HG02938 (cell line): ENCODE measurements around the gene CELA2A.
"Not testable (repeated sequence)": the region's sequence is repeated elsewhere in the genome, so short reads cannot be mapped to it uniquely, and the experiment has no call there.

Experiments used
- ATAC-seq: cut with Tn5 transposase; IDR thresholded peaks from one replicate; pipeline ENCODE4 v1.9.1; 2021; ENCODE audit warnings: mild to moderate bottlenecking, moderate library complexity; ENCODE audit not compliant: unreplicated experiment

The CELA2A gene

DNA sequence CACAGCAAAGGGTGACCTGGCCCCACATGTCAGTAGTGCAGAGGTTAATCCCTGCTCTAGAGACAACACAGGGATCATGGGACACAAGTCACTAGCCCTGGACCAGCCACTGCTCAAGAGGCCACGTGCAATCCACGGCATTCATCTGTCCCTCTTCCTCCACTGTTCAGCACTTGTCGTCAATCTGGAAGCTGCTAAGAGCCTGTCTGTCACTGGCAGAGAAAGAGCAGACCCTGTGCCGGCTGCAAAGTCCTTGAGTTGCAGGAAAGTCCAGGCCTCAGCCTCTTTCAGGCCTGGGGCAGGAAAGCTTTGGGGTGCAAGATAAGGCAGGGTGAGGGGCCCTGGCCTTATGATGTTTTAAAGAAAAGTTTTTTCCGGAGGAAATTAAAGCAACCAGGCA lies 36.1 kb downstream of the CELA2A start:
- ATAC-seq = no peak

DNA sequence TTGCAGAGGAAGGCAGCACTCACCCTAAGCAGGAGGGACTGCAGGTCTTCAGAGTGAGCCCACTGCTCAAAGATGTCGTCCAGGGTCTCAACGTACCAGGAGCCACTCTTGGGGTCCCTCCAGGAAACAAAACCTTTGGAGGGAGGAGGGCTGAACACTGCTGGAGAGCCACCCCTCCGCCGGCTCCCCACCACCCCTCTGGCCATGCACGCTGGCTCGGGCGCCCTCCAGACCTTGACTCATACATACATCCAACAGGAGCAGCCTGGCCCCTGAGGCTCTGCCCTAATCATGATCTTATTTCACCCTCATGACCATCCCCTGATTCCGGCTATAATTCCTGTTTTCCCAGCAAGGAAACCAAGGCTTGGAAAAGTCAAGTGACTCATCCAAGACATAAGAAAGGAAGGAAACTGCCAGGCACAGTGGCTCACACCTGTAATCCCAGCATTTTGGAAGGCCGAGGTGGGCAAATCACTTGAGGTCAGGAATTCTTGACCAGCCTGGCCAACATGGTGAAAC lies 37.4 kb downstream of the CELA2A start:
- no peak for ATAC-seq

DNA sequence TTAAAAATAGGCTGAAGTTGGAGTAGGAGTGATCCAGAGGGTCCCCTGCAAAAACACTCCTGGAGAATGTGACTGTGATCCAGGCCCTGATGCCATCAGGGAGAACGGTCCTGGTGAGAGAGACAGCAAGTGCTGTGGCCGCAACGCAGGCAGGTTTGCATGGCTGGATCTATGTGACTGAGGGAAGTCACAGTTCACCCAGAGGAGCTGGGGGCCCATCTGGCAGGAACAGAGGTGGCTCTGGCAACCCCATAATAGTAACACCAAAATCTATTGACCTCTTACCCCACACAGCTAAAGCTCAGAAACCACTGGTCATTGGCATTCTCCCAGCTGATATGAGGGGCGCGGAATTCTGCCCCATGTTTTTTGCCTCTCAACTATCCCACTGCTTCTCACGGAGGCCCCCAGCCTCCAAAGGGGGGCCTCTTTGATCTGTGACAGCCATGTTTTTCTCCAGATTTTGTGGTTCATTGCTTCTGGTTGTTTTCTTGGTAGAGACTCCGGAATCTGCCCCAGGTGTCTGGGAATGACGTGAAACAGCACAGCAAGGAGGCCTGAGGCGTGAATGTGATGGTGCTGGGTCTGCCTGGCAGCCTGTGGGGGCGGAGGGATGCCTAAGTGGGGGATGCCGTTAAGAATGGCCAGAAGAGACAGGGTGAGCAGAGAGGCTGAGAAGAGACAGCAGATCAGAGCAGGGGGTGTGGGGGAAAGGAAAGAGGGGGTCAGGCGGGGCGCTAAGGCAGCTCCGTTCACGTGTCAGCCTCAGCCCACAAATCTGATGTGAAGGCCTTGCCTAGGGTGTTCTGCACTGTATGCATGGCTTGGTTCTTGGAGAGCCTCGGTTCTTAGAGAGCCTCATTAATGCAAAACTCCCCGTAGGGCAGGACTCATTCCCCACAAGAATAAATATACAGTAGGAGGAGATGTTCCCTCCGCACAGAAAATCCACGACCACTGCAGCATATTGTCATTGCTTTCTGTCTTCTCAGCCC lies 43.9 kb downstream of the CELA2A start:
- ATAC-seq = no peak

DNA sequence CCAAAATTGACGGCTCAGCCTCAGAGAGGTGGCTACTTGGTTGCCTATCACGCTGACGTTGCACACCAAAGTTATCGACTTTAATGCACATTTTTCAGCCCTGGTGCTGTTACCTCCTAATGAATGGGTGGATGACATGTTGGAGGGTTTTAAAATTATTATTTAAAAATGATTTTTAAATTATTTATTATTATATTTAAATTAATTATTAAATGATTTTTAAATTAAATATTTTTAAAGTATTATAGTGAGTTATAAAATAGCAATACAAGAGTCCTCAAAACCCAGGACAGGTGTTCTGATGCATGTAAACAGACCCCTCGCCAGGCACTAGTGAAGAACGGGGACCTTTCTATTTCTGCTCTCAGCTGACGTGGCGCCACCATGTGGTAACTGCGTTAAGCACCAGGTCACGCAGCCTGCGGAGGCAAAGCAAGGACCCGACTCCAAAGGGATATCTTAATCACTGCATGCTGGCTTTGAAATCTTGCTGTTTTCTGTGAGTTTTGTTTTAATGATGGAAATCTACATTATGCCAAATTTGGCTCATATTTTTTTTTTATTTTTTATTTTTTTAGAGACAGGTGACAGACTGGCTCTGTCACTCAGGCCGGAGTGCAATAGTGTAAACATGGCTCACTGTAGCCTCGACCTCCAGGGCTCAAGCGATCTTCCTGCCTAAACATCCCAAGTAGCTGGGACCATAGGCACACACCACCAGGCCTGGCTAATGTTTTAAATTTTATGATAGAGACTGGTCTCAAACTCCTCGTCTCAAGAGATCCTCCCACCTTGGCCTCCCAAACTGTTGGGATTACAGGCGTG lies 44.9 kb downstream of the CELA2A start:
- no peak for ATAC-seq

DNA sequence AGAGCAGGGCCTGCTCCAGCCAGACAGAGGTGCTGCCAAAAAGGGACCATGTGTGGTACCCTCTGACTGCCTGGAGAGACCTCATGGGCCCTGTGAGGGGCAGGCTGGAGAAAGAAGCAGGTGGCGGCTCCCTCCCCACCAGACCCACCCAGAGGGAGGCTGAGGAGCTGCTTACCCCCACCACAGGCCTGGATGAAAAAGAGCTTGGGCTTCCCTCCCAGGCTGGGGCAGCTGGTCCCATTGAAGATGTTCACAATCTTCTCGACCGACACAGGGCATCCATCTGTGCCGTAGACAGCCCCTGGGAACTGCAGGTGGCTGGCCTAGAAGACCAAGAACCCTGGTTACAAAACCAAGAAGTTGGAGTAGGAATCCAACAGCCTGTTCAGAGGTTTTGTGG lies 47.9 kb downstream of the CELA2A start:
- no peak for ATAC-seq

DNA sequence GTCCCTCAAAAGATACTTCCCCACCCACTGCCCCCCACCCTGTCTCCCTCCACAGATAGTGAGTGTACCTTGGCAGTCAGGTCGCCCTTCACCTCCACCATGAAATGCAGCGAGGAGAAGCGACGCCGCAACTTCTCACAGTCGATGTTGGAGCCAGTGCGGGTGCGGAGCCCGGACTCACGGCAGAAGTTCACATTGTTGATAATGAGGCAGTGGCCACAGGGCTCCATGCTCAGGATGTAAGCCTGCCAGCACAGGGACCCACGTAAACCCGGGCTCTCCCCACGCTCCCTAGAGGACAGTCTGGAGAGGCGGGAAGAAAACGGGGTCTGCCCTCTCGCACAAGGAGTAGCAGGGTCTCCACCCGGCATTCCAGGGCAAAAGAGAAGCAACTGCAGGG lies 50.3 kb downstream of the CELA2A start:
- ATAC-seq = no peak

DNA sequence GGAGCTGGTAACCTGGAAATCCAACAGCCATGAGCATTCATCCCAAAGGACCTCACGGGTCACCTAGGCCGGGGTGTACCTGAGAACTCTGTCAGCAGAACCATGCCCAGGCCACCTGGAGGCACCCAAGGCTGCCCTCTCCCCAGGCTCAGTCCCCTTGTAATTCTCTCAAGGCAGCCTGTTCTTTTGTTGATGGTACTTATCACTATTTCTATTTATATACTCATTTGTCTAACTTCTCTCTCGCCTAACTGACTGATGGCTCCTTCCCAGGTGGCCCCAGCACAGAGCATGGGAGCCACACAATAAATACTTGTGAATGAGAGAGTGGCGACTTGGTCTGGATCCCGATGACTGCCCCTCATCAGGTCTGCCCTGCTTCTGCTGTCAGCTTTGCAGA lies 50.7 kb downstream of the CELA2A start:
- ATAC-seq = no peak

DNA sequence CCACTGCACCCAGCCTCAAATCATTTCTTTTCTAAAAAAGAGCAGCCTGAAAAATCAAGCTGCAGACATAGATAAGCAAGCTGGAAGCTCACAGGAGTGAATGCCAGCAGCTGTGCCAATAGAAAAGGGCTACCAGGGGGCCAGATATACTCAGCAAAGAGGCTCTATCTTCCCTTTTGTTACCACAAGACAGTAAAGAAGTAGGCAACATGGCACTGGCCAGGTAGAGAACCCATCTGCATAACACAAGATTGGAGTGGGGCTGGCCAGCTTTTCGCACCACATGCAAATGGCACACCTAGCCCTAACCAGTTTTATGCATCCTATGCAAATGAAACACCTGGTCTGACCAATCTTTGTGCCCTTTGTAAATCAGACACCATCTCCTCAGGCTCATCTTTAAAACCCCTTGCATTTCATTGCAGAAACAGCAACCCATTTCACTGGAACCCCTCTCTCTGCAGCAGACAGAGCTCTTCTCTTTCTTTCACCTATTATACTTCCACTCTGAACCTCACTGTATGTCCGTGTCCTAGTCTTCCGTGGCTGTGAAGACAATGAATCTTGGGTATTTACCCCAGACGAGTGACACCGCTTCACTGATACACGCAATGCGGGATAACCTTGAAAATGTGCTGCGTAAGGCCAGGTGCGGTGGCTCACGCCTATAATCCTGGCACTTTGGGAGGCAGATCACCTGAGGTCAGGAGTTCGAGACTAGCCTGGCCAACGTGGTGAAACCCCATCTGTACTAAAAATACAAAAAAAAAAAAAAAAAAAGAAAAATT lies 52.4 kb downstream of the CELA2A start:
- ATAC-seq = no peak

DNA sequence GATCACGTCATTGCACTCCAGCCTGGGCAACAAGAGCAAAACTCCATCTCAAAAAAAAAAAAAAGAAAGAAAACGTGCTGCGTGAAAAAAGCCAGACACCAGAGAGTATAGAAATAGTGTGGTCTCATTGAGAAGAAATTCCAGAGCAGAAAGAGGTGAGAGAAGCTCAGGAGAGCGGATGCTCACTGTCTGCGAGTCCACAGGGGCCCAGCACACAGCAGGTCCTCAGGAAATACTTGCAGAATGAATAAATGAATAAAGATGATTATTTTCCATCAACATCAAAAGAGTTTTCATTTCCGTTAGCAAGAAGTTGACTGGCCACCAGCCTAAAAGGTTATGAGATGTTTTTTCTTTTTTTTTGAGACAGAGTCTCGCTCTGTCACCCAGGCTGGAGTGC lies 53.1 kb downstream of the CELA2A start:
- no peak for ATAC-seq

DNA sequence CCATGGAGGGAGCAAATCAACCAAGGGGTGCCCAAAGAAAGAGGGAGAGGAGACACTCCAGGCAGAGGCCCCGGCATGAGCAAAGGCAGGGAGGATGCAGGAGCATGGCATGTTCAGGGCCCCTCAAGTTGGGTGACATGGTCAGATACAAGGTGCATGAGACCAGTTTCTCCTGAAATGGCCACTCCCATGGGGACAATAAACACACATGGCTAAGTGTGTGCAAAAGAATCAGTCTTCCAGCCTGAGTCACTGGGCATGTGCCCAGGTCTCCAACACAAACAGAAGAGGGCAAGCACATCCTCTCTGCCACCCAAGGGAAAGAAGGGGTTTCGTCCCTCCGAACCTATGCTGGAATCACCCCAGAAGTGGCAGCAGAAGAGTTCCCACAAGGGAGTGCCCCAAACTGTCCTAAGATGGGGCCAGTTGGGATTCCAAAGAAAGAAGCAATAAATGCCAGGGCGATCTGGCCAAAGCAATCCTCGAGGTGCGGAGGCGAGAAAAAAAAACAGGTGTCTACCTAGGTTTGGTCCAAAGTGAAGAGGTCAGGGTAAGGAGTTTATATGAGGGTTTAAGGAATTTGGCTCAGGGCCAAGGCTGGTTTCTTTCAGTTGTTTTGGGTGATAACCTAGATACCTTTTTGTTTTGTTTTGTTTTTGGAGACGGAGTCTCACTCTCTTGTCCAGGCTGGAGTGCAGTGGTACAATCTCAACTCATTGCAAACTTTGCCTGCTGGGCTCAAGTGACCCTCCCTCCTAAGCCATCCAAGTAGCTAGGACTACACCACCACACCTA lies 54.3 kb downstream of the CELA2A start:
- no peak for ATAC-seq

DNA sequence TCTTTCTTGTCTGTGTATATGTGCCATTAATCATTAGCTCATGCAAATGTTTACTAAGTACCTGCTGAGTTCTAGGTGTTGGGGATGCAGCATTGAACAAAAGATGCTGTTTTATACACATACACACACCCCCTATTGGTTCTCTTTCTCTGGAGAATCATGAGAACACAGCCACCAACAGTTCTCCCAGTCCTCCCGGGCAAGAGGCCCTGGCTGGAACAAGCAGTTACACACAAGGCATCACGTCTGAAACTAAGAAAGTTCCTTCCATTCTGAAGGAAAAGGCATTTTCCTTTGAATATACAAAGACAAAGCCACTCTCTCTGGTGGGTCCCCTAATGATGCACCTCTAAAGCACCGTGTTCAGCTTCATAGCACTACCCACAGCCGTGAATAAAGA lies 56.7 kb downstream of the CELA2A start:
- ATAC-seq = no peak

DNA sequence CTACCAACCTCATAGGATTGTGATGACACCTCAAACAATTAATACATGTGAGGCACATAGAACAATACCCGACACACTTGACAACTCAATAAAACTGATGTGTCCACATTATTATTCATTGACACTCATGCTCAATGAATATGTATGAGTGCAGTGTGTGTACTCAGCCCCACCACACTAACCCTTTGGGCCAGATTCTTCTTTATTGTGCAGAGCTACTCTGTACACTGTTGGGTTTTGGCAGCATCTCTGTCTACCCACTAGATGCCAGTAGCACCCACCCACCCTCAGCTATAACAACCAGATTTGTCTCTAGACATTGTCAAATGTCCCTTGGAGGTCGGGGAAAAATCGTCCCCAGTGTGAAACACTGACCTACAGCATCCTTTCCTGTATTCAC lies 57.4 kb downstream of the CELA2A start:
- ATAC-seq = no peak

DNA sequence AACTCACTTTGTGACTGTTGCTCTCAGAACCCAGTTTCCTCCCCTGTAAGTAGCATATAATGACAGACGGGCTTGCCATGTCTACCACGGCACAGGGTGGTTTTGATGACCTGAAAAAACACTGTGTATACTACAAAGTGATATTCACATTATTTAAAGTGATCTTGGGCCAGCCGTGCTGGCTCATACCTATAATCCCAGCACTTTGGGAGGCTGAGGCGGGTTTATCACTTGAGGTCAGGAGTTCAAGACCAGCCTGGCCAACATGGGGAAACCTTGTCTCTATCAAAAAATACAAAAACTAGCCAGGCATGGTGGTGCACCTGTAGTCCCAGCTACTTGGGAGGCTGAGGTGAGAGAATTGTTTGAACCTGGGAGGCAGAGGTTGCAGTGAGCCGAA lies 58.0 kb downstream of the CELA2A start:
- ATAC-seq = not testable (repeated sequence)

DNA sequence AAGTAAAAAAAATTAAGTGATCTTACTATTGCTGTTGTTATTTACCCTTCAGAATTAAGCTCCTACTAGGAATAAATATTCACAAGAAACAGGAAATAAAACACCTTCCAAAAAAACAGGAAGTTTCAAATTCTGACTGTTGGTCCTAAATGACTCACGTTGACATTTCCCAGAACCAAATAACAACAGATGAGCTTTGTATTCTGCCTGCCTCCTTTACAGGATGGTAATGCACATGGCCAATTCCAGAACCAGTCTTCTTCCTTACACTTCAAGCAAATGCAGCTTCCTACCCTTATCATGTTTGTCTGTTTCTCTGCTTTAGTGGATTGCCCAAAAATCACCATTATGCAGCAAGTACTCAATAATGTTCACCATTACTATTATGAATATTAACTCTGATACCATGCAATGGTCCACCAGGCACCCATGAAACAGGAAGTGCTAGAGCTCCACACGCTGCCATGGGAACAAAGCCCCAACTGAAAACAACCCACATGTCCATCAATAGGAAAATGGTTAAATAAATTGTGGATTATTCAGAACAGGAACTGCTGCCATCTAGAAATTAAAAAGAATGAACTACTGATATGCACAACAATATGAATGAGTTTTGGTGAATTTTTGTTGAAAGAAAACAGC lies 58.6 kb downstream of the CELA2A start:
- no peak for ATAC-seq

DNA sequence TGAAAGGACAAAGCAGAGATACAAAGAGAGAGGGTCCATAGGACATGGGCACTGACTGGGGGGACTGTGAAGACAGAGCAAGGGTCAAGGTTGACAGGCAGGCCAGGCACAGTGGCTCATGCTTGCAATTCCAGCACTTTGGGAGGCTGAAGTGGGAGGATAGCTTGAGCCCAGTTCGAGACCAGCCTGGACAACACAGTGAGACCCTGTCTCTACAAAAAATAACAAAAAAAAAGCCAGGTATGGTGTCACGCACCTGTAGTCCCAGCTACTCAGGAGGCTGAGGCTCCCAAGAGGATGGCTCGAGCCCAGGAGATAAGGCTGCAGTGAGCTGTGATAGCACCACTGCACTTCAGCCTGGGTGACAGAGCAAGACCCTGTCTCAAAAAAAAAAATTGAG lies 63.1 kb downstream of the CELA2A start:
- no peak for ATAC-seq

DNA sequence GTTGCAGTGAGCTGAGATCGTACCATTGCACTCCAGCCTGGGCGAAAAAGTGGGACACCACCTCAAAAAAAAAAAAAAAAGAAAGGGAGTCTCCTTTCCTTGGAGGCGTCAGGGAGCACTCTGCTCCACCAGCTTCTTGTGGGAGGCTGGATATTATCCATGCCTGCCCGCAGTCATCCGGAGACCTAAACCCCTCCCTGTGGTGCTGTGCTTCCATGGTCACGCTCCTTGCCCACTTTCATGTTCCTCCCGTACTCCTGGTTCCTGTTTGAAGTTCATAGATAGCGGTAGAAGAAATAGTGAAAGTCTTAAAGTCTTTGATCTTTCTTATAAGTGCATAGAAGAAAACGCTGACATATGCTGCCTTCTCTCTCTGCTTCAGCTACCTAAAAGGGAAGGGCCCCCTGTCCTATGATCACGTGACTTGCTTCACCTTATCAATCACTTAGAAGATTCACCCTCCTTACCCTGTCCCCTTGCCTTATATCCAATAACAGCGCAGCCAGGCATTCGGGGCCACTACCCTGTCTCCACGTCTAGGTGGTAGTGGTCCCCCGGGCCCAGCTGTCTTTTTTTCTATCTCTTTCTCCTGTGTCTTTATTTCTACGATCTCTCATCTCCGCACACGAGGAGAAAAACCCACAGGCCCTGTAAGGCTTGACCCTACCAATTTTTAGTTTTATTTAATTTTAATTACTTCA lies 64.8 kb downstream of the CELA2A start:
- not testable (repeated sequence) for ATAC-seq
